Neural progenitor cell (in vitro differentiated cells): ENCODE data around the gene TTC31.

Experiments used
- CTCF ChIP-seq: fragments of 200-600 bp; sonication (generic); IDR thresholded peaks from 2 replicates; pipeline ENCODE4 v1.5.1; 2017; ENCODE audit warnings: antibody characterized with exemption, mild to moderate bottlenecking
- EZH2 ChIP-seq: fragments of 200-600 bp; sonication (generic); IDR thresholded peaks from 2 replicates; pipeline ENCODE4 v1.6.1; 2017; ENCODE audit warnings: antibody characterized with exemption, mild to moderate bottlenecking, moderate library complexity
- EZH2phosphoT487 ChIP-seq: fragments of 200-600 bp; sonication (generic); IDR thresholded peaks from 2 replicates; pipeline ENCODE4 v1.6.1; 2017; ENCODE audit warnings: antibody characterized with exemption

- TF ChIP-seq CTCF = no peak
- TF ChIP-seq EZH2phosphoT487 = no peak
- no peak for TF ChIP-seq EZH2
These were observed 43.0 kb upstream of the TTC31 start for GRCh38 chr2:74439803-74440377.
